SK-N-SH treated with all-trans-retinoic acid at 6 μM for 48 hours (cell line): ENCODE data around the gene CLNK.

Experiments
- ATAC-seq: fragments of 200-7000 bp; cut with Tn5 transposase; 3 replicates; pipeline ENCODE4 v1.9.1; 2020; ENCODE audit warnings: mild to moderate bottlenecking, moderate library complexity
- ARNTL ChIP-seq: fragments of 450-650 bp; formaldehyde crosslinking; IDR thresholded peaks from 2 replicates; pipeline ENCODE4 v1.5.0; 2020; ENCODE audit warnings: low read depth, mild to moderate bottlenecking, moderate library complexity, borderline replicate concordance
- BACH2 ChIP-seq: fragments of 250-450 bp; sonication (Bioruptor Pico); IDR thresholded peaks from 2 replicates; pipeline ENCODE4 v1.9.0; 2021; ENCODE audit warnings: mild to moderate bottlenecking, borderline replicate concordance
- CREB5 ChIP-seq: fragments of 250-450 bp; sonication (Bioruptor Pico); IDR thresholded peaks from 2 replicates; pipeline ENCODE4 v1.5.1; 2020; ENCODE audit warnings: low read depth, mild to moderate bottlenecking, moderate library complexity
- CSDC2 ChIP-seq: fragments of 250-450 bp; sonication (Bioruptor Pico); IDR thresholded peaks from 2 replicates; pipeline ENCODE4 v1.5.0; 2020; ENCODE audit warnings: mild to moderate bottlenecking, moderate library complexity
- CSRNP3 ChIP-seq: fragments of 250-450 bp; sonication (Bioruptor Pico); IDR thresholded peaks from 2 replicates; pipeline ENCODE4 v1.5.1; 2021; ENCODE audit warnings: mild to moderate bottlenecking, moderate library complexity
- GLIS3 ChIP-seq: fragments of 250-450 bp; sonication (Bioruptor Pico); IDR thresholded peaks from 2 replicates; pipeline ENCODE4 v1.5.0; 2020; ENCODE audit warnings: mild to moderate bottlenecking, moderate library complexity
- ISL1 ChIP-seq: fragments of 250-450 bp; sonication (Bioruptor Pico); IDR thresholded peaks from 2 replicates; pipeline ENCODE4 v2.1.2; 2022; ENCODE audit warnings: mild to moderate bottlenecking, moderate library complexity
- OSR1 ChIP-seq: fragments of 250-450 bp; sonication (Bioruptor Pico); IDR thresholded peaks from 2 replicates; pipeline ENCODE4 v1.8.0; 2022; ENCODE audit warnings: moderate library complexity, mild to moderate bottlenecking, inconsistent platforms
- PATZ1 ChIP-seq: fragments of 250-450 bp; sonication (Bioruptor Pico); IDR thresholded peaks from 2 replicates; pipeline ENCODE4 v1.8.0; 2020; ENCODE audit warnings: mild to moderate bottlenecking, moderate library complexity, borderline replicate concordance
- POU6F1 ChIP-seq: fragments of 250-450 bp; sonication (Bioruptor Pico); IDR thresholded peaks from 2 replicates; pipeline ENCODE4 v1.8.0; 2021; ENCODE audit warnings: low read depth, mild to moderate bottlenecking, moderate library complexity, borderline replicate concordance
- PPARA ChIP-seq: fragments of 250-450 bp; sonication (Bioruptor Pico); IDR thresholded peaks from 2 replicates; pipeline ENCODE4 v1.5.0; 2020; ENCODE audit warnings: mild to moderate bottlenecking, borderline replicate concordance
- RARB ChIP-seq: fragments of 250-450 bp; sonication (Bioruptor Pico); IDR thresholded peaks from 2 replicates; pipeline ENCODE4 v1.8.0; 2021; ENCODE audit warnings: mild to moderate bottlenecking, moderate library complexity
- SNAI2 ChIP-seq: fragments of 250-450 bp; sonication (Bioruptor Pico); IDR thresholded peaks from 2 replicates; pipeline ENCODE4 v1.5.0; 2020; ENCODE audit warnings: mild to moderate bottlenecking, moderate library complexity
- TCF4 ChIP-seq: fragments of 250-450 bp; sonication (Bioruptor Pico); IDR thresholded peaks from 2 replicates; pipeline ENCODE4 v1.8.0; 2021; ENCODE audit warnings: mild to moderate bottlenecking, moderate library complexity, borderline replicate concordance
- TOX ChIP-seq: fragments of 250-450 bp; sonication (Bioruptor Pico); IDR thresholded peaks from 2 replicates; pipeline ENCODE4 v1.8.0; 2021; ENCODE audit warnings: mild to moderate bottlenecking, moderate library complexity, borderline replicate concordance
- TSHZ2 ChIP-seq: fragments of 250-450 bp; sonication (Bioruptor Pico); IDR thresholded peaks from 2 replicates; pipeline ENCODE4 v1.5.0; 2020; ENCODE audit warnings: mild to moderate bottlenecking, moderate library complexity
- ZFP3 ChIP-seq: fragments of 250-450 bp; sonication (Bioruptor Pico); IDR thresholded peaks from 2 replicates; pipeline ENCODE4 v1.5.0; 2020; ENCODE audit warnings: mild to moderate bottlenecking, moderate library complexity
- ZFP30 ChIP-seq: fragments of 450-650 bp; formaldehyde crosslinking; IDR thresholded peaks from 2 replicates; pipeline ENCODE4 v1.5.0; 2022; ENCODE audit warnings: mild to moderate bottlenecking, moderate library complexity
- ZNF565 ChIP-seq: fragments of 450-650 bp; formaldehyde crosslinking; conservative IDR thresholded peaks from 2 replicates; pipeline ENCODE4 v1.5.0; 2020; ENCODE audit warnings: low read depth, mild to moderate bottlenecking, moderate library complexity
- ZNF8 ChIP-seq: fragments of 450-650 bp; formaldehyde crosslinking; IDR thresholded peaks from 2 replicates; pipeline ENCODE4 v1.5.0; 2020; ENCODE audit warnings: mild to moderate bottlenecking, moderate library complexity

CLNK gene

GRCh38 chr4:10716163-10716562 lies 31.6 kb upstream of the CLNK start:
- no peak for ATAC-seq
- TF ChIP-seq ISL1 (CRISPR knock-in tag): no peak
- no peak for TF ChIP-seq PATZ1 (CRISPR knock-in tag)
- TF ChIP-seq OSR1 (CRISPR knock-in tag): no peak
- no peak for TF ChIP-seq CREB5 (CRISPR knock-in tag)
- no peak for TF ChIP-seq ZFP3
- TF ChIP-seq TCF4 (CRISPR knock-in tag): no peak
- TF ChIP-seq BACH2 (CRISPR knock-in tag): no peak
- TF ChIP-seq, all 23 proteins: peak for 0

- TF ChIP-seq TSHZ2 (CRISPR knock-in tag) (no peak), ZFP30 (CRISPR knock-in tag) (no peak), SNAI2 (CRISPR knock-in tag) (no peak), CSDC2 (no peak), POU6F1 (no peak), RARB (CRISPR knock-in tag) (no peak), ARNTL (no peak), PATZ1 (CRISPR knock-in tag) (no peak), CSRNP3 (CRISPR knock-in tag) (no peak), CREB5 (CRISPR knock-in tag) (no peak)
- ATAC-seq: no peak
These were observed 31.1 kb upstream of the CLNK start for GRCh38 chr4:10715696-10716095.

GRCh38 chr4:10715135-10715534 lies 30.6 kb upstream of the CLNK start:
- no peak for ATAC-seq
- TF ChIP-seq CSRNP3 (CRISPR knock-in tag): no peak
- TF ChIP-seq POU6F1: no peak
- TF ChIP-seq ZNF8 (CRISPR knock-in tag): no peak
- no peak for TF ChIP-seq SNAI2 (CRISPR knock-in tag)
- TF ChIP-seq OSR1 (CRISPR knock-in tag): no peak
- no peak for TF ChIP-seq ZNF565
- TF ChIP-seq PATZ1 (CRISPR knock-in tag): no peak
- TF ChIP-seq PPARA (CRISPR knock-in tag): no peak
- TF ChIP-seq ZFP3: no peak
- no peak for TF ChIP-seq GLIS3 (CRISPR knock-in tag)
- TF ChIP-seq TOX (CRISPR knock-in tag): no peak
